WTC11 (cell line): ENCODE measurements around the gene XKR3.

Experiments used
- CREB1 ChIP-seq: sonication (generic); formaldehyde crosslinking; IDR thresholded peaks from 2 replicates; pipeline ENCODE4 v1.8.0; 2023; ENCODE audit warnings: mild to moderate bottlenecking, missing genetic modification reagents
- GABPB1 ChIP-seq: sonication (generic); formaldehyde crosslinking; IDR thresholded peaks from 2 replicates; pipeline ENCODE4 v1.8.1; 2023; ENCODE audit warnings: mild to moderate bottlenecking, missing genetic modification reagents
- IRF2 ChIP-seq: sonication (generic); formaldehyde crosslinking; IDR thresholded peaks from 2 replicates; pipeline ENCODE4 v1.8.0; 2022; ENCODE audit warnings: low read depth, missing genetic modification reagents, borderline replicate concordance
- NR2C2 ChIP-seq: sonication (generic); formaldehyde crosslinking; IDR thresholded peaks from 2 replicates; pipeline ENCODE4 v1.8.0; 2022; ENCODE audit warnings: mild to moderate bottlenecking, missing genetic modification reagents
- TCF7 ChIP-seq: sonication (generic); formaldehyde crosslinking; IDR thresholded peaks from 2 replicates; pipeline ENCODE4 v1.8.0; 2022; ENCODE audit warnings: mild to moderate bottlenecking, low read depth, missing genetic modification reagents, moderate library complexity
- ZNF121 ChIP-seq: sonication (generic); formaldehyde crosslinking; IDR thresholded peaks from 2 replicates; pipeline ENCODE4 v1.8.0; 2023; ENCODE audit warnings: missing genetic modification reagents
- TF ChIP-seq, protein P1 (sequence below): sonication (generic); formaldehyde crosslinking; conservative IDR thresholded peaks from 2 replicates; pipeline ENCODE4 v1.8.1; 2022; ENCODE audit warnings: mild to moderate bottlenecking, missing genetic modification reagents
- TF ChIP-seq, protein P2 (sequence below): sonication (generic); formaldehyde crosslinking; IDR thresholded peaks from 2 replicates; pipeline ENCODE4 v1.8.0; 2022; ENCODE audit warnings: mild to moderate bottlenecking, missing genetic modification reagents
- TF ChIP-seq, protein P3 (sequence below): fragments of 200-600 bp; IDR thresholded peaks from 2 replicates; pipeline ENCODE4 v1.8.0; 2022; ENCODE audit warnings: antibody characterized with exemption
- TF ChIP-seq, protein P4 (sequence below): sonication (generic); formaldehyde crosslinking; IDR thresholded peaks from 2 replicates; pipeline ENCODE4 v1.8.1; 2022; ENCODE audit warnings: mild to moderate bottlenecking, moderate library complexity, missing genetic modification reagents
- TF ChIP-seq, protein P5 (sequence below): fragments of 250-450 bp; sonication (Bioruptor Pico); conservative IDR thresholded peaks from 2 replicates; pipeline ENCODE4 v1.9.0; 2021; ENCODE audit warnings: mild to moderate bottlenecking
- TF ChIP-seq, protein P6 (sequence below): sonication (generic); formaldehyde crosslinking; IDR thresholded peaks from 2 replicates; pipeline ENCODE4 v1.8.1; 2023; ENCODE audit warnings: mild to moderate bottlenecking, missing genetic modification reagents, moderate library complexity
- TF ChIP-seq, protein P7 (sequence below): fragments of 250-450 bp; sonication (Bioruptor Pico); IDR thresholded peaks from 2 replicates; pipeline ENCODE4 v1.9.0; 2021; ENCODE audit warnings: mild to moderate bottlenecking, borderline replicate concordance
- TF ChIP-seq, protein P8 (sequence below): sonication (generic); formaldehyde crosslinking; IDR thresholded peaks from 2 replicates; pipeline ENCODE4 v1.8.1; 2023; ENCODE audit warnings: mild to moderate bottlenecking, moderate library complexity, missing genetic modification reagents

DNA sequence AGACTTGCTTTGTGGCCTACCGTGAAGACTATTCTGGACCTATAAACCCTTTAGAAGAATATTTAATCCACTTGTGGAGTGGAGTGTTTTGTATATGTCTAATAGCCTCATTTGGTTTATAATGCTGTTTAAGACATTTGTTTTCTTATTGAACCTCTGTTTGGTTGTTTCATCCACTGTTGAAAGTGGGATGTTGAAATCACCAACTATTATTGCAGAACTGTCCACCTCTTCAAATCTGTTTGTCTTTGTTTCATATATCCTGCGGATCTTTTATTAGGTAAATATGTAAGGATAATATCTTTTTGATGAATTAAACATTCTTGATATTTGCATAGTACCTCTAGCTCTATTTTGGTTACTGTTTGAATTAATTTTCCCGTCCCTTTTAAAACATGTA is 49.1 kb downstream of the XKR3 start:
- TF ChIP-seq, protein P1, sequence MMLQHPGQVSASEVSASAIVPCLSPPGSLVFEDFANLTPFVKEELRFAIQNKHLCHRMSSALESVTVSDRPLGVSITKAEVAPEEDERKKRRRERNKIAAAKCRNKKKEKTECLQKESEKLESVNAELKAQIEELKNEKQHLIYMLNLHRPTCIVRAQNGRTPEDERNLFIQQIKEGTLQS: no peak
- TF ChIP-seq, protein P2, sequence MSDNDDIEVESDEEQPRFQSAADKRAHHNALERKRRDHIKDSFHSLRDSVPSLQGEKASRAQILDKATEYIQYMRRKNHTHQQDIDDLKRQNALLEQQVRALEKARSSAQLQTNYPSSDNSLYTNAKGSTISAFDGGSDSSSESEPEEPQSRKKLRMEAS (CRISPR knock-in tag): no peak
- TF ChIP-seq, protein P3, sequence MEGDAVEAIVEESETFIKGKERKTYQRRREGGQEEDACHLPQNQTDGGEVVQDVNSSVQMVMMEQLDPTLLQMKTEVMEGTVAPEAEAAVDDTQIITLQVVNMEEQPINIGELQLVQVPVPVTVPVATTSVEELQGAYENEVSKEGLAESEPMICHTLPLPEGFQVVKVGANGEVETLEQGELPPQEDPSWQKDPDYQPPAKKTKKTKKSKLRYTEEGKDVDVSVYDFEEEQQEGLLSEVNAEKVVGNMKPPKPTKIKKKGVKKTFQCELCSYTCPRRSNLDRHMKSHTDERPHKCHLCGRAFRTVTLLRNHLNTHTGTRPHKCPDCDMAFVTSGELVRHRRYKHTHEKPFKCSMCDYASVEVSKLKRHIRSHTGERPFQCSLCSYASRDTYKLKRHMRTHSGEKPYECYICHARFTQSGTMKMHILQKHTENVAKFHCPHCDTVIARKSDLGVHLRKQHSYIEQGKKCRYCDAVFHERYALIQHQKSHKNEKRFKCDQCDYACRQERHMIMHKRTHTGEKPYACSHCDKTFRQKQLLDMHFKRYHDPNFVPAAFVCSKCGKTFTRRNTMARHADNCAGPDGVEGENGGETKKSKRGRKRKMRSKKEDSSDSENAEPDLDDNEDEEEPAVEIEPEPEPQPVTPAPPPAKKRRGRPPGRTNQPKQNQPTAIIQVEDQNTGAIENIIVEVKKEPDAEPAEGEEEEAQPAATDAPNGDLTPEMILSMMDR: no peak
- TF ChIP-seq GABPB1: no peak
- TF ChIP-seq NR2C2 (CRISPR knock-in tag): no peak
- TF ChIP-seq, protein P4, sequence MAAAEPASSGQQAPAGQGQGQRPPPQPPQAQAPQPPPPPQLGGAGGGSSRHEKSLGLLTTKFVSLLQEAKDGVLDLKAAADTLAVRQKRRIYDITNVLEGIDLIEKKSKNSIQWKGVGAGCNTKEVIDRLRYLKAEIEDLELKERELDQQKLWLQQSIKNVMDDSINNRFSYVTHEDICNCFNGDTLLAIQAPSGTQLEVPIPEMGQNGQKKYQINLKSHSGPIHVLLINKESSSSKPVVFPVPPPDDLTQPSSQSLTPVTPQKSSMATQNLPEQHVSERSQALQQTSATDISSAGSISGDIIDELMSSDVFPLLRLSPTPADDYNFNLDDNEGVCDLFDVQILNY: no peak
- no peak for TF ChIP-seq CREB1 (CRISPR knock-in tag)
- TF ChIP-seq, protein P5, sequence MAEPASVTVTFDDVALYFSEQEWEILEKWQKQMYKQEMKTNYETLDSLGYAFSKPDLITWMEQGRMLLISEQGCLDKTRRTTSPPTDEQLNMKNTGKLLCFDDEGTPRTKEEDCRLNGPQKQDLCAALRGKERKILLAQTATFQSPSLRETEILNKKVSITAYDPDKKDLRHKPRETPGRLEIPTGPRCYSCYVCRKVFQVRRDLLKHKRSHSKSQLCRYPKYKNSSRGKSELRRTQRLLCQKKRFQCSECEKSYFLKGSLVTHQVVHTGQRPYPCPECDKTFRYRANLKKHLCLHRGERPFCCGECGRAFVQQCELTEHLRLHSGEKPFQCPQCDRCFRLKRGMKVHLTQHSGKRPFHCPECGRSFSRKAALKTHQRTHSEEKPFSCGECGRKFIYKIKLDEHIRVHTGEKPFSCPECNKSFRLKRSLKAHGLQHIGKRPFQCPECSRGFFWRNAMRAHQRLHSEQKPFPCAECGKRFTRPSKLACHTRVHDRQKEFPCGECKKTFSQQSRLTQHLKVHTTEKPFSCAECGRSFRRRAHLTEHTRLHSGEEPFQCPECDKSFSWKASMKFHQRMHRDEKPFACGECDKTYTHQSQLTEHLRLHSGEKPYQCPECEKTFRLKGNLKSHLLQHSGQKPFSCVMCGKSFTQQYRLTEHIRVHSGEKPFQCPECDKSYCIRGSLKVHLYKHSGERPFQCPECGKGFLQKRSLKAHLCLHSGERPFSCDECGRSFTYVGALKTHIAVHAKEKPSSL: no peak
- TF ChIP-seq, protein P6, sequence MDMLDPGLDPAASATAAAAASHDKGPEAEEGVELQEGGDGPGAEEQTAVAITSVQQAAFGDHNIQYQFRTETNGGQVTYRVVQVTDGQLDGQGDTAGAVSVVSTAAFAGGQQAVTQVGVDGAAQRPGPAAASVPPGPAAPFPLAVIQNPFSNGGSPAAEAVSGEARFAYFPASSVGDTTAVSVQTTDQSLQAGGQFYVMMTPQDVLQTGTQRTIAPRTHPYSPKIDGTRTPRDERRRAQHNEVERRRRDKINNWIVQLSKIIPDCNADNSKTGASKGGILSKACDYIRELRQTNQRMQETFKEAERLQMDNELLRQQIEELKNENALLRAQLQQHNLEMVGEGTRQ (CRISPR knock-in tag): no peak
- TF ChIP-seq ZNF121 (CRISPR knock-in tag): no peak
- no peak for TF ChIP-seq IRF2 (CRISPR knock-in tag)
- no peak for TF ChIP-seq TCF7
- TF ChIP-seq, protein P7, sequence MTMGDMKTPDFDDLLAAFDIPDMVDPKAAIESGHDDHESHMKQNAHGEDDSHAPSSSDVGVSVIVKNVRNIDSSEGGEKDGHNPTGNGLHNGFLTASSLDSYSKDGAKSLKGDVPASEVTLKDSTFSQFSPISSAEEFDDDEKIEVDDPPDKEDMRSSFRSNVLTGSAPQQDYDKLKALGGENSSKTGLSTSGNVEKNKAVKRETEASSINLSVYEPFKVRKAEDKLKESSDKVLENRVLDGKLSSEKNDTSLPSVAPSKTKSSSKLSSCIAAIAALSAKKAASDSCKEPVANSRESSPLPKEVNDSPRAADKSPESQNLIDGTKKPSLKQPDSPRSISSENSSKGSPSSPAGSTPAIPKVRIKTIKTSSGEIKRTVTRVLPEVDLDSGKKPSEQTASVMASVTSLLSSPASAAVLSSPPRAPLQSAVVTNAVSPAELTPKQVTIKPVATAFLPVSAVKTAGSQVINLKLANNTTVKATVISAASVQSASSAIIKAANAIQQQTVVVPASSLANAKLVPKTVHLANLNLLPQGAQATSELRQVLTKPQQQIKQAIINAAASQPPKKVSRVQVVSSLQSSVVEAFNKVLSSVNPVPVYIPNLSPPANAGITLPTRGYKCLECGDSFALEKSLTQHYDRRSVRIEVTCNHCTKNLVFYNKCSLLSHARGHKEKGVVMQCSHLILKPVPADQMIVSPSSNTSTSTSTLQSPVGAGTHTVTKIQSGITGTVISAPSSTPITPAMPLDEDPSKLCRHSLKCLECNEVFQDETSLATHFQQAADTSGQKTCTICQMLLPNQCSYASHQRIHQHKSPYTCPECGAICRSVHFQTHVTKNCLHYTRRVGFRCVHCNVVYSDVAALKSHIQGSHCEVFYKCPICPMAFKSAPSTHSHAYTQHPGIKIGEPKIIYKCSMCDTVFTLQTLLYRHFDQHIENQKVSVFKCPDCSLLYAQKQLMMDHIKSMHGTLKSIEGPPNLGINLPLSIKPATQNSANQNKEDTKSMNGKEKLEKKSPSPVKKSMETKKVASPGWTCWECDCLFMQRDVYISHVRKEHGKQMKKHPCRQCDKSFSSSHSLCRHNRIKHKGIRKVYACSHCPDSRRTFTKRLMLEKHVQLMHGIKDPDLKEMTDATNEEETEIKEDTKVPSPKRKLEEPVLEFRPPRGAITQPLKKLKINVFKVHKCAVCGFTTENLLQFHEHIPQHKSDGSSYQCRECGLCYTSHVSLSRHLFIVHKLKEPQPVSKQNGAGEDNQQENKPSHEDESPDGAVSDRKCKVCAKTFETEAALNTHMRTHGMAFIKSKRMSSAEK: no peak
- TF ChIP-seq, protein P8, sequence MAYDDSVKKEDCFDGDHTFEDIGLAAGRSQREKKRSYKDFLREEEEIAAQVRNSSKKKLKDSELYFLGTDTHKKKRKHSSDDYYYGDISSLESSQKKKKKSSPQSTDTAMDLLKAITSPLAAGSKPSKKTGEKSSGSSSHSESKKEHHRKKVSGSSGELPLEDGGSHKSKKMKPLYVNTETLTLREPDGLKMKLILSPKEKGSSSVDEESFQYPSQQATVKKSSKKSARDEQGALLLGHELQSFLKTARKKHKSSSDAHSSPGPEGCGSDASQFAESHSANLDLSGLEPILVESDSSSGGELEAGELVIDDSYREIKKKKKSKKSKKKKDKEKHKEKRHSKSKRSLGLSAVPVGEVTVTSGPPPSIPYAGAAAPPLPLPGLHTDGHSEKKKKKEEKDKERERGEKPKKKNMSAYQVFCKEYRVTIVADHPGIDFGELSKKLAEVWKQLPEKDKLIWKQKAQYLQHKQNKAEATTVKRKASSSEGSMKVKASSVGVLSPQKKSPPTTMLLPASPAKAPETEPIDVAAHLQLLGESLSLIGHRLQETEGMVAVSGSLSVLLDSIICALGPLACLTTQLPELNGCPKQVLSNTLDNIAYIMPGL (CRISPR knock-in tag): no peak
